SK-N-MC (cell line): ENCODE data around the gene SPANXD.

Experiments used
- EZH2 ChIP-seq: fragments of 200-600 bp; sonication (generic); IDR thresholded peaks from one replicate; pipeline ENCODE4 v1.6.1; 2017; ENCODE audit warnings: antibody characterized with exemption
- FOXP2 ChIP-seq: optimal IDR thresholded peaks from 2 replicates; pipeline ENCODE3; 2011; ENCODE audit warnings: mild to moderate bottlenecking, moderate library complexity; ENCODE audit not compliant: insufficient read depth; ENCODE audit errors: extremely low read length, control extremely low read depth
- POLR2AphosphoS5 ChIP-seq: IDR thresholded peaks from 2 replicates; pipeline ENCODE4 v1.6.1; 2012; ENCODE audit warnings: mild to moderate bottlenecking, low read depth, low read length, borderline replicate concordance

GRCh38 chrX:141701072-141701471 lies 2.5 kb upstream of the SPANXD start:
- TF ChIP-seq FOXP2 (no peak), EZH2 (no peak), POLR2AphosphoS5 (no peak)
